Liver (tissue), 9 donors: Measurements from ENCODE around the gene ZNF503. TPM values are rescaled to one million over a fixed set of nuclear protein-coding genes. Genes with fewer than 3 reads are reported as not detected.

Experiments used
- DNase-seq: peaks from one replicate; pipeline ENCODE4 v3.0.0-alpha.2; 2017; ENCODE audit warnings: low spot score
- H3K27ac ChIP-seq, 2 donors: one replicate each; pipeline ENCODE4 v1.7.0; 2013; ENCODE audit warnings: inconsistent platforms in 2 of 2, low read length in 2 of 2, control low read depth in 1 of 2, low read depth in 1 of 2, mild to moderate bottlenecking in 1 of 2
- H3K27me3 ChIP-seq, 4 donors: one replicate each; pipeline versions ENCODE4 v1.6.1 to v1.7.0; 2013; ENCODE audit warnings: low read length in 3 of 4, inconsistent platforms in 1 of 4, mild to moderate bottlenecking in 1 of 4, moderate library complexity in 1 of 4; ENCODE audit not compliant: control insufficient read depth in 4 of 4, insufficient read depth in 4 of 4
- H3K36me3 ChIP-seq, 4 donors: one replicate each; pipeline versions ENCODE4 v1.6.1 to v1.7.0; 2013; ENCODE audit warnings: low read length in 3 of 4, mild to moderate bottlenecking in 3 of 4, low read depth in 1 of 4, moderate library complexity in 1 of 4; ENCODE audit not compliant: control insufficient read depth in 4 of 4, insufficient read depth in 3 of 4
- H3K4me1 ChIP-seq, 4 donors: one replicate each; pipeline versions ENCODE4 v1.6.1 to v1.7.0; 2013; ENCODE audit warnings: low read length in 3 of 4, mild to moderate bottlenecking in 3 of 4, moderate library complexity in 1 of 4; ENCODE audit not compliant: control insufficient read depth in 4 of 4, insufficient read depth in 4 of 4
- H3K4me3 ChIP-seq, 3 donors: one replicate each; pipeline versions ENCODE4 v1.6.1 to v1.7.0; 2013; ENCODE audit warnings: low read length in 3 of 3, control low read depth in 1 of 3, low read depth in 1 of 3, mild to moderate bottlenecking in 1 of 3
- H3K9ac ChIP-seq, 2 donors: one replicate each; pipeline ENCODE4 v1.7.0; 2013; ENCODE audit warnings: low read length in 2 of 2, mild to moderate bottlenecking in 2 of 2, moderate library complexity in 2 of 2, control low read depth in 1 of 2, low read depth in 1 of 2
- H3K9me3 ChIP-seq, 4 donors: one replicate each; pipeline versions ENCODE4 v1.6.1 to v1.7.0; 2013; ENCODE audit warnings: low read length in 3 of 4; ENCODE audit not compliant: control insufficient read depth in 4 of 4
- EGR1 ChIP-seq, 2 donors: IDR thresholded peaks; 2 replicates each; pipeline ENCODE4 v1.6.1; 2016 to 2018; ENCODE audit warnings: antibody characterized with exemption in 2 of 2, low read depth in 2 of 2
- FOXA1 ChIP-seq: IDR thresholded peaks from 2 replicates; pipeline ENCODE4 v1.6.1; 2016; ENCODE audit warnings: antibody characterized with exemption
- FOXA2 ChIP-seq: IDR thresholded peaks from 2 replicates; pipeline ENCODE4 v1.6.1; 2016; ENCODE audit warnings: antibody characterized with exemption
- GABPA ChIP-seq, 2 donors: IDR thresholded peaks in 1 of 2; conservative IDR thresholded peaks in 1 of 2; 2 replicates each; pipeline ENCODE4 v1.6.1; 2016; ENCODE audit warnings: antibody characterized with exemption in 2 of 2, mild to moderate bottlenecking in 1 of 2, moderate library complexity in 1 of 2
- HNF4A ChIP-seq, 2 donors: conservative IDR thresholded peaks; 2 replicates each; pipeline ENCODE4 v1.6.1; 2016; ENCODE audit warnings: antibody characterized with exemption in 2 of 2, mild to moderate bottlenecking in 2 of 2
- HNF4G ChIP-seq: IDR thresholded peaks from 2 replicates; pipeline ENCODE4 v1.6.1; 2016; ENCODE audit warnings: antibody characterized with exemption
- JUND ChIP-seq, 2 donors: IDR thresholded peaks; 2 replicates each; pipeline ENCODE4 v1.6.1; 2016; ENCODE audit warnings: antibody characterized with exemption in 2 of 2
- NR2F2 ChIP-seq: IDR thresholded peaks from 2 replicates; pipeline ENCODE4 v1.6.1; 2016; ENCODE audit warnings: antibody characterized with exemption
- RAD21 ChIP-seq, 2 donors: IDR thresholded peaks; 2 replicates each; pipeline ENCODE4 v1.6.1; 2016; ENCODE audit warnings: antibody characterized with exemption in 2 of 2, mild to moderate bottlenecking in 2 of 2
- RXRA ChIP-seq, 2 donors: IDR thresholded peaks; 2 replicates each; pipeline ENCODE4 v1.6.1; 2017 to 2018; ENCODE audit warnings: antibody characterized with exemption in 2 of 2, mild to moderate bottlenecking in 1 of 2
- SP1 ChIP-seq: IDR thresholded peaks from 2 replicates; pipeline ENCODE4 v1.6.1; 2018; ENCODE audit warnings: antibody characterized with exemption, mild to moderate bottlenecking
- TAF1 ChIP-seq: conservative IDR thresholded peaks from 2 replicates; pipeline ENCODE4 v1.6.1; 2016; ENCODE audit warnings: antibody characterized with exemption, mild to moderate bottlenecking
- YY1 ChIP-seq: IDR thresholded peaks from 2 replicates; pipeline ENCODE4 v1.6.1; 2016; ENCODE audit warnings: antibody characterized with exemption, mild to moderate bottlenecking
- WGBS: extraction: QIAGEN DNeasy Blood & Tissue Kit; methylation state at CpG from one replicate; pipeline ENCODE4 v1.1.7; 2013; 5-methylcytosine and 5-hydroxymethylcytosine counted together
- polyA plus RNA-seq, 2 donors: library from polyadenylated mRNA; stranded (reverse) in 1 of 2; unstranded in 1 of 2; fragments of 200-250 nt in 1 of 2; fragments of >200 nt in 1 of 2; fragmentation: Nextera tagmentation in 1 of 2; extraction: Ambion mirVana in 1 of 2; gene quantifications; one replicate each; pipeline versions ENCODE4 v1.2.1 to v1.2.3, GENCODE V29; 2013 to 2015
- total RNA-seq, 2 donors: library from RNA; depleted of rRNA; stranded (reverse); fragments of >200 nt; gene quantifications; one replicate each; pipeline ENCODE4 v1.2.3, GENCODE V29; 2014
- TF ChIP-seq, protein P1 (sequence below): IDR thresholded peaks from 2 replicates; pipeline ENCODE4 v1.6.1; 2016; ENCODE audit warnings: antibody characterized with exemption
- TF ChIP-seq, protein P2 (sequence below): IDR thresholded peaks from 2 replicates; pipeline ENCODE4 v1.6.1; 2016; ENCODE audit warnings: antibody characterized with exemption, mild to moderate bottlenecking
- TF ChIP-seq, protein P3 (sequence below): IDR thresholded peaks from 2 replicates; pipeline ENCODE4 v1.6.1; 2016; ENCODE audit warnings: antibody characterized with exemption
- TF ChIP-seq, protein P4 (sequence below): IDR thresholded peaks from 2 replicates; pipeline ENCODE4 v1.6.1; 2016; ENCODE audit warnings: antibody characterized with exemption
- TF ChIP-seq, protein P5 (sequence below): fragments of 150-350 bp; IDR thresholded peaks from 2 replicates; pipeline ENCODE4 v1.5.1; 2017; ENCODE audit warnings: improper control_type of control experiment, low read depth, low read length; ENCODE audit not compliant: missing input control
- donor health status: healthy.
- donor health status: healthy.
- donor health status: healthy.
- donor health status: healthy.
- donor health status: healthy.

The ZNF503 gene
- total and polyA plus RNA-seq, 4 donors, result 1.6 to 5.2 (median 2.0) TPM

DNA sequence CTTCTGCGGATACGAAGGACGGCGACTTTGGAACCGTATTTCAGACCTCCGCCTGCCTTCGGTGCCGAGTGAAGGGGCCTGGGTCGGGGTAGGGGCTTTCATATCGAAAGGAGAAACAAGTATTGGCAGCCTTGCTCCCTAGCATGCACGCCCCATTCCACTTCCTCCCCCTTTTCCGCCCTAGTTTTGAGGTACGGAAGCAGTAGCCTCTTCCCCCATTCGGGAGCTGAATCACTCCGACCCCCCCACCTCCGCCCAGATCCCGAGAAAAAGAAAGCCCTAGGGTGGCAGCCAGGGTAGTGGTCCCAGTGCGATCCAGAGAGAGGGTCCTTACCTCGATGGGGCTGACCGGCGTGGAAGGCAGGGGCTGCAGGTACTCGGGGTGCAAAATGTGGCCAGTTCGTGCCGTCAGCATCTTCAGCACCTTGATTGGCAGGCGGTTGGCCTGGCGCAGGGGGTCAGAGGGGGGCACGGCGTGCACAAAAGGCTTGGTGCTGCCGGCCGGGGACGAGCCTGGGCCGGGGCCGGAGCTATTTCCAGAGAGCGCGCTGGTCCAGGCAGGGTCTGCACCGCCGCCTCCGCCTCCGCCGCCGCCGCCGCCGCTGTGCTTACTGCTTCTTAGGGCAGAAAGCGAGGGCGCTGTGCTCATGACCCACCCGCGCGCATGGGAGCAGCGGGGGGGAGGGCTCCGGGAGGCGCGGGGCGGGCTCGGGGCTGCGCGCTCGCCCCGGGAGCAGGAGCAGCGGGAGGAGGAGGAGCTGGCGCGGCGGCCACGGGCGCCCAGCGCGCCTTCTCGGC lies 594 bp downstream of the ZNF503 start:
- Histone ChIP-seq H3K4me3 (peak overlapping the region; percentile 74 to 86 (median 79)), H3K27me3 (no peaks in the 10 kb centered on the region), H3K27ac (peak overlapping the region; percentile 95 to 97), H3K36me3 (no peaks in the 10 kb centered on the region), H3K9me3 (no peaks in the 10 kb centered on the region), H3K4me1 (peaks cover 7 to 36% (median 23%) of the 10 kb centered on the region in 4 donors), H3K9ac (peak overlapping the region; percentile 83 to 88)
- WGBS, result under 1% methylated on average over 68 of the region's 68 CpGs
- TF ChIP-seq YY1 (no peak), GABPA (IDR thresholded peaks at IDR 0.05 in 1 of 2, conservative IDR thresholded peaks at IDR 0.05 in 1 of 2) (no peak), RAD21 (IDR thresholded peaks at IDR 0.05) (no peak), FOXA1 (no peak), TAF1 (no peak), RXRA (IDR thresholded peaks at IDR 0.05) (no peak), JUND (IDR thresholded peaks at IDR 0.05) (no peak), HNF4G (no peak), NR2F2 (no peak), EGR1 (IDR thresholded peaks at IDR 0.05; ENCODE audit: low read depth in 2 of 2) (no peak), FOXA2 (no peak), HNF4A (conservative IDR thresholded peaks at IDR 0.05) (no peak), SP1 (no peak)
- TF ChIP-seq, protein P1, sequence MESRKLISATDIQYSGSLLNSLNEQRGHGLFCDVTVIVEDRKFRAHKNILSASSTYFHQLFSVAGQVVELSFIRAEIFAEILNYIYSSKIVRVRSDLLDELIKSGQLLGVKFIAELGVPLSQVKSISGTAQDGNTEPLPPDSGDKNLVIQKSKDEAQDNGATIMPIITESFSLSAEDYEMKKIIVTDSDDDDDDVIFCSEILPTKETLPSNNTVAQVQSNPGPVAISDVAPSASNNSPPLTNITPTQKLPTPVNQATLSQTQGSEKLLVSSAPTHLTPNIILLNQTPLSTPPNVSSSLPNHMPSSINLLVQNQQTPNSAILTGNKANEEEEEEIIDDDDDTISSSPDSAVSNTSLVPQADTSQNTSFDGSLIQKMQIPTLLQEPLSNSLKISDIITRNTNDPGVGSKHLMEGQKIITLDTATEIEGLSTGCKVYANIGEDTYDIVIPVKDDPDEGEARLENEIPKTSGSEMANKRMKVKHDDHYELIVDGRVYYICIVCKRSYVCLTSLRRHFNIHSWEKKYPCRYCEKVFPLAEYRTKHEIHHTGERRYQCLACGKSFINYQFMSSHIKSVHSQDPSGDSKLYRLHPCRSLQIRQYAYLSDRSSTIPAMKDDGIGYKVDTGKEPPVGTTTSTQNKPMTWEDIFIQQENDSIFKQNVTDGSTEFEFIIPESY, result no peak
- TF ChIP-seq, protein P2, sequence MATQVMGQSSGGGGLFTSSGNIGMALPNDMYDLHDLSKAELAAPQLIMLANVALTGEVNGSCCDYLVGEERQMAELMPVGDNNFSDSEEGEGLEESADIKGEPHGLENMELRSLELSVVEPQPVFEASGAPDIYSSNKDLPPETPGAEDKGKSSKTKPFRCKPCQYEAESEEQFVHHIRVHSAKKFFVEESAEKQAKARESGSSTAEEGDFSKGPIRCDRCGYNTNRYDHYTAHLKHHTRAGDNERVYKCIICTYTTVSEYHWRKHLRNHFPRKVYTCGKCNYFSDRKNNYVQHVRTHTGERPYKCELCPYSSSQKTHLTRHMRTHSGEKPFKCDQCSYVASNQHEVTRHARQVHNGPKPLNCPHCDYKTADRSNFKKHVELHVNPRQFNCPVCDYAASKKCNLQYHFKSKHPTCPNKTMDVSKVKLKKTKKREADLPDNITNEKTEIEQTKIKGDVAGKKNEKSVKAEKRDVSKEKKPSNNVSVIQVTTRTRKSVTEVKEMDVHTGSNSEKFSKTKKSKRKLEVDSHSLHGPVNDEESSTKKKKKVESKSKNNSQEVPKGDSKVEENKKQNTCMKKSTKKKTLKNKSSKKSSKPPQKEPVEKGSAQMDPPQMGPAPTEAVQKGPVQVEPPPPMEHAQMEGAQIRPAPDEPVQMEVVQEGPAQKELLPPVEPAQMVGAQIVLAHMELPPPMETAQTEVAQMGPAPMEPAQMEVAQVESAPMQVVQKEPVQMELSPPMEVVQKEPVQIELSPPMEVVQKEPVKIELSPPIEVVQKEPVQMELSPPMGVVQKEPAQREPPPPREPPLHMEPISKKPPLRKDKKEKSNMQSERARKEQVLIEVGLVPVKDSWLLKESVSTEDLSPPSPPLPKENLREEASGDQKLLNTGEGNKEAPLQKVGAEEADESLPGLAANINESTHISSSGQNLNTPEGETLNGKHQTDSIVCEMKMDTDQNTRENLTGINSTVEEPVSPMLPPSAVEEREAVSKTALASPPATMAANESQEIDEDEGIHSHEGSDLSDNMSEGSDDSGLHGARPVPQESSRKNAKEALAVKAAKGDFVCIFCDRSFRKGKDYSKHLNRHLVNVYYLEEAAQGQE, result no peak
- TF ChIP-seq, protein P3, sequence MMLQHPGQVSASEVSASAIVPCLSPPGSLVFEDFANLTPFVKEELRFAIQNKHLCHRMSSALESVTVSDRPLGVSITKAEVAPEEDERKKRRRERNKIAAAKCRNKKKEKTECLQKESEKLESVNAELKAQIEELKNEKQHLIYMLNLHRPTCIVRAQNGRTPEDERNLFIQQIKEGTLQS, result no peak
- TF ChIP-seq, protein P4, sequence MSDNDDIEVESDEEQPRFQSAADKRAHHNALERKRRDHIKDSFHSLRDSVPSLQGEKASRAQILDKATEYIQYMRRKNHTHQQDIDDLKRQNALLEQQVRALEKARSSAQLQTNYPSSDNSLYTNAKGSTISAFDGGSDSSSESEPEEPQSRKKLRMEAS, result no peak
- TF ChIP-seq, protein P5, sequence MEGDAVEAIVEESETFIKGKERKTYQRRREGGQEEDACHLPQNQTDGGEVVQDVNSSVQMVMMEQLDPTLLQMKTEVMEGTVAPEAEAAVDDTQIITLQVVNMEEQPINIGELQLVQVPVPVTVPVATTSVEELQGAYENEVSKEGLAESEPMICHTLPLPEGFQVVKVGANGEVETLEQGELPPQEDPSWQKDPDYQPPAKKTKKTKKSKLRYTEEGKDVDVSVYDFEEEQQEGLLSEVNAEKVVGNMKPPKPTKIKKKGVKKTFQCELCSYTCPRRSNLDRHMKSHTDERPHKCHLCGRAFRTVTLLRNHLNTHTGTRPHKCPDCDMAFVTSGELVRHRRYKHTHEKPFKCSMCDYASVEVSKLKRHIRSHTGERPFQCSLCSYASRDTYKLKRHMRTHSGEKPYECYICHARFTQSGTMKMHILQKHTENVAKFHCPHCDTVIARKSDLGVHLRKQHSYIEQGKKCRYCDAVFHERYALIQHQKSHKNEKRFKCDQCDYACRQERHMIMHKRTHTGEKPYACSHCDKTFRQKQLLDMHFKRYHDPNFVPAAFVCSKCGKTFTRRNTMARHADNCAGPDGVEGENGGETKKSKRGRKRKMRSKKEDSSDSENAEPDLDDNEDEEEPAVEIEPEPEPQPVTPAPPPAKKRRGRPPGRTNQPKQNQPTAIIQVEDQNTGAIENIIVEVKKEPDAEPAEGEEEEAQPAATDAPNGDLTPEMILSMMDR, result no peak
- DNase-seq, result no peak
